ENCODE results near the gene HTR3A. TPM values are rescaled to one million over a fixed set of nuclear protein-coding genes. Genes with fewer than 3 reads are reported as not detected.

The HTR3A gene
- total and polyA plus RNA-seq, 9 of the 15 experiments (the other 6 are each of a cell fraction or from before 2014, with no cell fraction given), result not detected

DNA sequence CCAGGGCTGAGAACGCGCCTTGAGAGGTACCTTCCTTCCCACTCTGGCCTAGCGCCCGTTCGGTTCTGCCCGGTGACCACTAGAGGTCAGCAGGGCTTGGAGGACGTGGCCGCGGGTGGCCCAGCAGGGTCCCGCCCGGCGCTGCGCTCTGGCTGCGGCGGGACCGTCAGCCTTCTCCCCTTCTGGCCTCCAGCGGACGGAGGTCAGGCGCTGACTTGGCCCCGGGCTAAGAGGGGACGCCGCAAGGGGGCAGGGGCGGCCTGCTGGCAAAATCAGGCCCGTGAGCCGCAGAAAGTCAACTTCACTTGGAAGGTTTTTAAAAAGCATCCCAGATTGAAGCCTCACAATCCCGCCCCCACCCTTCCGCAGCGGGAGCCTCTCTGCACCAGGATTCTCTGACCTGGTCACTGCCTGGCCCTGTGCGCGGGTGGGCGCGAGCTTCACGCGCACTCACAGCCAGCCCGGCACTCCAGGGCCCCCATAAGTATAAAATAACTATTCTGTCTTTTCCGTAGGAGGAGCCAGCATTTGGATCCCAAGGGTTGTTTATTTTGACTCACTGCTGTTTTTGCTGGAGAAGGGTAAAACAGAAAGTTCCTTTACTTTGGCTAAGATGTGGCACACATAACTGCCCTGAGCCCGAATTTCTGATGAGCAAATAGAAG is 61.4 kb downstream of the HTR3A start (continued):
- TF ChIP-seq PCBP2 (IDR thresholded peaks at IDR 0.05; ENCODE audit: low read depth, low read length, poor library complexity, severe bottlenecking) (no peak), ZNF586 (CRISPR knock-in tag; conservative IDR thresholded peaks at IDR 0.05) (no peak), PHB2 (IDR thresholded peaks at IDR 0.05; ENCODE audit: low read depth) (no peak), PPARD (CRISPR knock-in tag; IDR thresholded peaks at IDR 0.05) (no peak), SRSF1 (IDR thresholded peaks at IDR 0.05; ENCODE audit: low read depth, low read length) (no peak), ZNF263 (CRISPR knock-in tag; IDR thresholded peaks at IDR 0.05; ENCODE audit: borderline replicate concordance) (no peak; the same call in 1 of the 2 replicates), RBM34 (IDR thresholded peaks at IDR 0.05; ENCODE audit: borderline replicate concordance, insufficient read depth, low read length) (no peak), YBX1 (IDR thresholded peaks at IDR 0.05) (no peak), FOXA1 (IDR thresholded peaks at IDR 0.05; ENCODE audit: borderline replicate concordance) (no peak), HNRNPUL1 (IDR thresholded peaks at IDR 0.05; ENCODE audit: low read length) (no peak)
- TF ChIP-seq, protein P1, sequence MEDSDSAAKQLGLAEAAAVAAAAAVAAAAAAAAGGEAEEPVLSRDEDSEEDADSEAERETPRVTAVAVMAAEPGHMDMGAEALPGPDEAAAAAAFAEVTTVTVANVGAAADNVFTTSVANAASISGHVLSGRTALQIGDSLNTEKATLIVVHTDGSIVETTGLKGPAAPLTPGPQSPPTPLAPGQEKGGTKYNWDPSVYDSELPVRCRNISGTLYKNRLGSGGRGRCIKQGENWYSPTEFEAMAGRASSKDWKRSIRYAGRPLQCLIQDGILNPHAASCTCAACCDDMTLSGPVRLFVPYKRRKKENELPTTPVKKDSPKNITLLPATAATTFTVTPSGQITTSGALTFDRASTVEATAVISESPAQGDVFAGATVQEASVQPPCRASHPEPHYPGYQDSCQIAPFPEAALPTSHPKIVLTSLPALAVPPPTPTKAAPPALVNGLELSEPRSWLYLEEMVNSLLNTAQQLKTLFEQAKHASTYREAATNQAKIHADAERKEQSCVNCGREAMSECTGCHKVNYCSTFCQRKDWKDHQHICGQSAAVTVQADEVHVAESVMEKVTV (CRISPR knock-in tag; IDR thresholded peaks at IDR 0.05), result peak; percentile 69
- TF ChIP-seq, protein P2, sequence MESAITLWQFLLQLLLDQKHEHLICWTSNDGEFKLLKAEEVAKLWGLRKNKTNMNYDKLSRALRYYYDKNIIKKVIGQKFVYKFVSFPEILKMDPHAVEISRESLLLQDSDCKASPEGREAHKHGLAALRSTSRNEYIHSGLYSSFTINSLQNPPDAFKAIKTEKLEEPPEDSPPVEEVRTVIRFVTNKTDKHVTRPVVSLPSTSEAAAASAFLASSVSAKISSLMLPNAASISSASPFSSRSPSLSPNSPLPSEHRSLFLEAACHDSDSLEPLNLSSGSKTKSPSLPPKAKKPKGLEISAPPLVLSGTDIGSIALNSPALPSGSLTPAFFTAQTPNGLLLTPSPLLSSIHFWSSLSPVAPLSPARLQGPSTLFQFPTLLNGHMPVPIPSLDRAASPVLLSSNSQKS (CRISPR knock-in tag; IDR thresholded peaks at IDR 0.05), result no peak
- TF ChIP-seq, protein P3, sequence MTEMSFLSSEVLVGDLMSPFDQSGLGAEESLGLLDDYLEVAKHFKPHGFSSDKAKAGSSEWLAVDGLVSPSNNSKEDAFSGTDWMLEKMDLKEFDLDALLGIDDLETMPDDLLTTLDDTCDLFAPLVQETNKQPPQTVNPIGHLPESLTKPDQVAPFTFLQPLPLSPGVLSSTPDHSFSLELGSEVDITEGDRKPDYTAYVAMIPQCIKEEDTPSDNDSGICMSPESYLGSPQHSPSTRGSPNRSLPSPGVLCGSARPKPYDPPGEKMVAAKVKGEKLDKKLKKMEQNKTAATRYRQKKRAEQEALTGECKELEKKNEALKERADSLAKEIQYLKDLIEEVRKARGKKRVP (CRISPR knock-in tag; IDR thresholded peaks at IDR 0.05), result no peak
